AG04450 (cell line): ENCODE data around the gene KCNK3. TPM values are rescaled to one million over a fixed set of nuclear protein-coding genes. Genes with fewer than 3 reads are reported as not detected.

Experiments
- CTCF ChIA-PET: fragments of 300-600, 350-600 bp; formaldehyde crosslinking; extraction: SDS; loops from one replicate; lab custom pipeline; 2022; ENCODE audit warnings: antibody characterized with exemption, inconsistent platforms; lab: Charles Lee
- POLR2A ChIA-PET: fragments of 350-600 bp; formaldehyde crosslinking; extraction: SDS; loops from one replicate; lab custom pipeline; 2021; ENCODE audit warnings: antibody characterized with exemption, inconsistent platforms; lab: Yijun Ruan, JAX
- DNase-seq: peaks from one replicate; pipeline ENCODE4 v3.0.0-alpha.2; 2011; ENCODE audit warnings: low read depth, low spot score
- H3K27ac ChIP-seq: one replicate; pipeline ENCODE4 v1.5.1; 2012; ENCODE audit warnings: low read depth, low read length, control low read depth
- H3K27me3 ChIP-seq: one replicate; pipeline ENCODE4 v1.6.0; 2012; ENCODE audit warnings: low read length; ENCODE audit not compliant: control insufficient read depth, insufficient read depth
- H3K4me3 ChIP-seq: 2 replicates; pipeline ENCODE4 v1.5.1; 2011; ENCODE audit warnings: mild to moderate bottlenecking, low read depth, low read length, control low read depth
- H3K9me3 ChIP-seq: 2 replicates; pipeline ENCODE4 v1.5.1; 2012; ENCODE audit warnings: low read length; ENCODE audit not compliant: control insufficient read depth, insufficient read depth
- CTCF ChIP-seq: IDR thresholded peaks from 2 replicates; pipeline ENCODE4 v1.5.1; 2011; ENCODE audit warnings: low read depth, low read length, control low read depth, inconsistent platforms
- polyA plus RNA-seq: library from polyadenylated mRNA; depleted of rRNA; stranded (reverse); fragments of >200 nt; gene quantifications from 2 replicates; pipeline ENCODE4 v1.2.3, GENCODE V29; 2011

The KCNK3 gene
- polyA plus RNA-seq, 1 experiment = 0.05 TPM

- Histone ChIP-seq H3K4me3 (no peak overlapping the region), H3K27me3 (peaks cover 46% of the 10 kb centered on the region), H3K27ac (no peak overlapping the region), H3K9me3 (no peaks in the 10 kb centered on the region; the same call in 1 of the 2 replicates)
- CTCF ChIA-PET = no interaction called here
- no peak for DNase-seq
- POLR2A ChIA-PET = no interaction called here
- no peak for TF ChIP-seq CTCF
Measured at GRCh38 chr2:26679867-26680266, 12.7 kb upstream of the KCNK3 start.

DNA sequence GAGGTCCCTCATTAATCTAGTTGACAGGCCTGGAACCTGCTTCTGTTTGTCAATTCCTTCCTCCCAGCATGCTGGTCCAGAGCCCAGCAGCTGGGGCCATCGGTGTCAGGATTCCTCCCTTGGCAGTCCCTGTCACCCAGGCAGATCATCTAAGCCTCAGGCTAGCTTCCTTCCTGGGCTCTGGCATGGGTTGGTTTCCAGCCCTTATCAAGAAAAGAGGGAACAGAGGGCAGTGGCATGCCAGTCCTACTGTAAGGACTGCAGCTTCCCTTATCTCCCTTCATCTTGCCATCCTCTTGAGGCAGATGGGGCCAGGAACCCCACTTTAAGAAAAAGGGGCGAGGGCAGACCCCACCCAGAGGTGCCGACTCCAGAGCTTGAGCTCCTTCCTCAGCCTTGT lies 10.9 kb upstream of the KCNK3 start:
- DNase-seq = no peak
- ChIA-PET POLR2A (no interaction called here), CTCF (no interaction called here)
- Histone ChIP-seq H3K27me3 (peaks cover 59% of the 10 kb centered on the region), H3K4me3 (no peak overlapping the region), H3K27ac (no peak overlapping the region), H3K9me3 (no peaks in the 10 kb centered on the region; the same call in 1 of the 2 replicates)
- TF ChIP-seq CTCF = no peak

- Histone ChIP-seq H3K27ac (no peak overlapping the region), H3K4me3 (no peak overlapping the region), H3K27me3 (peaks cover 63% of the 10 kb centered on the region), H3K9me3 (no peaks in the 10 kb centered on the region; the same call in 1 of the 2 replicates)
- TF ChIP-seq CTCF = no peak
- no peak for DNase-seq
- CTCF ChIA-PET = no interaction called here
- POLR2A ChIA-PET = no interaction called here
Measured at GRCh38 chr2:26682155-26682554, 10.4 kb upstream of the KCNK3 start.

- TF ChIP-seq CTCF = no peak
- DNase-seq = no peak
- Histone ChIP-seq H3K27ac (no peak overlapping the region), H3K27me3 (peaks cover 71% of the 10 kb centered on the region), H3K9me3 (no peaks in the 10 kb centered on the region), H3K4me3 (no peak overlapping the region)
- ChIA-PET POLR2A (no interaction called here), CTCF (no interaction called here)
Measured at GRCh38 chr2:26683583-26683982, 8.9 kb upstream of the KCNK3 start.

GRCh38 chr2:26685341-26685740 lies 7.2 kb upstream of the KCNK3 start:
- no peak for TF ChIP-seq CTCF
- CTCF ChIA-PET = interaction anchor here (1.3 kb wide), 1 partner anchor 107 kb away, joined by 3 read pairs; no protein-coding TSS in a partner anchor
- no peak for DNase-seq
- no peak overlapping the region for H3K4me3 ChIP-seq
- H3K27me3 ChIP-seq = peaks cover 64% of the 10 kb centered on the region
- POLR2A ChIA-PET = no interaction called here
- no peaks in the 10 kb centered on the region for H3K9me3 ChIP-seq
- no peak overlapping the region for H3K27ac ChIP-seq
